Adipocyte (in vitro differentiated cells): ENCODE measurements around the gene IDE.

Experiments used
- DNase-seq: peaks from one replicate; pipeline ENCODE4 v3.0.0-alpha.2; 2015; ENCODE audit warnings: low read depth
- H3K27me3 ChIP-seq: replicated peaks from 2 replicates; pipeline ENCODE4 v1.7.0; 2013; ENCODE audit warnings: mild to moderate bottlenecking, low read length, moderate library complexity; ENCODE audit not compliant: control insufficient read depth, insufficient read depth
- H3K36me3 ChIP-seq: 2 replicates; pipeline ENCODE4 v1.7.0; 2013; ENCODE audit warnings: low read length, mild to moderate bottlenecking, moderate library complexity; ENCODE audit not compliant: control insufficient read depth, insufficient read depth, severe bottlenecking
- H3K4me1 ChIP-seq: 2 replicates; pipeline ENCODE4 v1.7.0; 2013; ENCODE audit warnings: mild to moderate bottlenecking, low read length, moderate library complexity; ENCODE audit not compliant: control insufficient read depth, insufficient read depth
- H3K4me3 ChIP-seq: 2 replicates; pipeline ENCODE4 v1.7.0; 2013; ENCODE audit warnings: mild to moderate bottlenecking, low read length, moderate library complexity
- H3K9ac ChIP-seq: 2 replicates; pipeline ENCODE4 v1.7.0; 2013; ENCODE audit warnings: mild to moderate bottlenecking, low read length, moderate library complexity
- H3K9me3 ChIP-seq: 2 replicates; pipeline ENCODE4 v1.7.0; 2013; ENCODE audit warnings: mild to moderate bottlenecking, low read length, moderate library complexity; ENCODE audit not compliant: control insufficient read depth

Gene IDE

GRCh38 chr10:92573798-92574547 lies at the start of gene IDE:
Gene IDE (minus strand): TSS chr10:92574093. CDS start chr10:92574019, 74 bp downstream.
- peak; percentile 95 for DNase-seq
- no peaks in the 10 kb centered on the region for H3K36me3 ChIP-seq
- H3K4me1 ChIP-seq = peaks cover 27% of the 10 kb centered on the region
- H3K9ac ChIP-seq = peak within 1 kb of the TSS; percentile 93
- peak within 1 kb of the TSS; percentile 91 for H3K4me3 ChIP-seq
- no peaks in the 10 kb centered on the region for H3K27me3 ChIP-seq
- H3K9me3 ChIP-seq = no peaks in the 10 kb centered on the region

- no peak overlapping the region for H3K9ac ChIP-seq
- H3K36me3 ChIP-seq = no peaks in the 10 kb centered on the region
- peak; percentile 20 for DNase-seq
- H3K9me3 ChIP-seq = no peaks in the 10 kb centered on the region
- H3K4me1 ChIP-seq = no peaks in the 10 kb centered on the region
- no peak overlapping the region for H3K4me3 ChIP-seq
- no peaks in the 10 kb centered on the region for H3K27me3 ChIP-seq
These were observed 45.5 kb upstream of the IDE start for GRCh38 chr10:92619368-92619767.

- H3K4me3 ChIP-seq = no peak overlapping the region
- H3K36me3 ChIP-seq = no peaks in the 10 kb centered on the region
- no peaks in the 10 kb centered on the region for H3K9me3 ChIP-seq
- no peaks in the 10 kb centered on the region for H3K4me1 ChIP-seq
- no peak for DNase-seq
- H3K9ac ChIP-seq = no peak overlapping the region
- no peaks in the 10 kb centered on the region for H3K27me3 ChIP-seq
These were observed 41.6 kb upstream of the IDE start for GRCh38 chr10:92615515-92615914.

- H3K9ac ChIP-seq = no peak overlapping the region
- no peaks in the 10 kb centered on the region for H3K9me3 ChIP-seq
- no peak for DNase-seq
- no peaks in the 10 kb centered on the region for H3K4me1 ChIP-seq
- no peaks in the 10 kb centered on the region for H3K27me3 ChIP-seq
- no peak overlapping the region for H3K4me3 ChIP-seq
- no peaks in the 10 kb centered on the region for H3K36me3 ChIP-seq
These were observed 30.9 kb upstream of the IDE start for GRCh38 chr10:92604841-92605240.

GRCh38 chr10:92598321-92598720 lies 24.4 kb upstream of the IDE start:
- H3K27me3 ChIP-seq = no peaks in the 10 kb centered on the region
- DNase-seq = peak; percentile 22
- no peak overlapping the region for H3K9ac ChIP-seq
- no peaks in the 10 kb centered on the region for H3K36me3 ChIP-seq
- H3K4me3 ChIP-seq = no peak overlapping the region
- H3K9me3 ChIP-seq = no peaks in the 10 kb centered on the region
- H3K4me1 ChIP-seq = peaks cover 10% of the 10 kb centered on the region

- Histone ChIP-seq H3K4me3 (no peak overlapping the region), H3K36me3 (no peaks in the 10 kb centered on the region), H3K4me1 (peaks cover 25% of the 10 kb centered on the region)
These were observed 21.6 kb upstream of the IDE start for GRCh38 chr10:92595505-92595904.

GRCh38 chr10:92593619-92594588 lies 20.0 kb upstream of the IDE start:
- Histone ChIP-seq H3K4me1 (peaks cover 25% of the 10 kb centered on the region), H3K9ac (peak overlapping the region; percentile 90), H3K36me3 (no peaks in the 10 kb centered on the region), H3K9me3 (no peaks in the 10 kb centered on the region), H3K27me3 (no peaks in the 10 kb centered on the region), H3K4me3 (peak overlapping the region; percentile 90)
- peak; percentile 20 for DNase-seq

More at GRCh38 chr10:92595505-92595904, 21.6 kb upstream of the IDE start:
- Histone ChIP-seq H3K9me3 (no peaks in the 10 kb centered on the region), H3K9ac (no peak overlapping the region), H3K27me3 (no peaks in the 10 kb centered on the region)
- no peak for DNase-seq

GRCh38 chr10:92592761-92593618 lies 19.1 kb upstream of the IDE start, which contains the start of gene KIF11:
Gene KIF11 (plus strand): TSS chr10:92593130. CDS start chr10:92593376, 246 bp downstream.
- peak; percentile 99 for DNase-seq
- Histone ChIP-seq H3K36me3 (no peaks in the 10 kb centered on the region), H3K9me3 (no peaks in the 10 kb centered on the region), H3K4me3 (peak within 1 kb of the TSS; percentile 90), H3K9ac (peak within 1 kb of the TSS; percentile 90), H3K4me1 (peaks cover 25% of the 10 kb centered on the region), H3K27me3 (no peaks in the 10 kb centered on the region)

- peak; percentile 97 for DNase-seq
- no peaks in the 10 kb centered on the region for H3K36me3 ChIP-seq
- H3K4me1 ChIP-seq = peaks cover 25% of the 10 kb centered on the region
- peak overlapping the region; percentile 90 for H3K9ac ChIP-seq
- no peaks in the 10 kb centered on the region for H3K9me3 ChIP-seq
- no peaks in the 10 kb centered on the region for H3K27me3 ChIP-seq
- H3K4me3 ChIP-seq = peak overlapping the region; percentile 90
These were observed 17.7 kb upstream of the IDE start for GRCh38 chr10:92591550-92592022.

- no peaks in the 10 kb centered on the region for H3K27me3 ChIP-seq
- H3K9me3 ChIP-seq = no peaks in the 10 kb centered on the region
- H3K9ac ChIP-seq = peak overlapping the region; percentile 90
- H3K36me3 ChIP-seq = no peaks in the 10 kb centered on the region
- peaks cover 25% of the 10 kb centered on the region for H3K4me1 ChIP-seq
- peak overlapping the region; percentile 90 for H3K4me3 ChIP-seq
- peak; percentile 79 for DNase-seq
These were observed 17.0 kb upstream of the IDE start for GRCh38 chr10:92590623-92591549.
